ENCODE measurements around the gene NCF4.

NCF4 gene

DNA sequence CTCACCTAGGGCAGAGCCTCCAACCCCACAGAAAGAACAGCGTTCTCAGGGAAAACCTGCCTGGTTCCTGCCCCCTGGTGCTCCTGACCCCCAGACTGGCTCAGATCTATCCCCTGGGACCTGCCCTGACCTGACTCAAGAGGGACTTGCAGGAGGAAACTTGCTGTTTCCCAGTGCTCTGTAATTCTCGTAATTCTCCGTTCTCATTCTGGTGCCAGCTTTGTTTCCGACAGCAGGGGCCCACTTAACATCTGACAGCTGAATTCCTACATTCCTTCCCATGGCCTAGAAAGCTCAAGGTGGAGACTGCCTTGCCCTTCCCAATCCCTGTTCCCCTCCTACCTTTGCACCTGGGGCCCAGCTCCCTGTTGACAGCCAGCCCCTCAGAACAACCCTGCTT, 40.1 kb downstream of the NCF4 start:
- Histone ChIP-seq H3K9me3 (ENCODE audit: control insufficient read depth, insufficient read depth, low read depth, low read length) (no peaks in the 10 kb centered on the region), H3K4me1 (ENCODE audit: control insufficient read depth, insufficient read depth, low read length) (no peaks in the 10 kb centered on the region), H3K4me3 (ENCODE audit: low read depth, low read length) (no peak overlapping the region), H3K36me3 (ENCODE audit: control insufficient read depth in 2 of 2, insufficient read depth in 1 of 2, low read length in 2 of 2) (no peaks in the 10 kb centered on the region), H3K27ac (ENCODE audit: extremely low read depth, low read depth, low read length) (no peak overlapping the region)
- TF ChIP-seq GLIS1 (tag by site-specific recombination; IDR thresholded peaks at IDR 0.05), result peak; percentile 43; the same call in 1 of the 2 replicates
- no peak for TF ChIP-seq ZNF121 (tag by site-specific recombination; IDR thresholded peaks at IDR 0.05)
- CTCF ChIA-PET, result interaction anchor here (1.6 kb wide), 1 partner anchor 45 kb away, joined by 9 read pairs; no protein-coding TSS in a partner anchor
- POLR2A ChIA-PET, result no interaction called here

DNA sequence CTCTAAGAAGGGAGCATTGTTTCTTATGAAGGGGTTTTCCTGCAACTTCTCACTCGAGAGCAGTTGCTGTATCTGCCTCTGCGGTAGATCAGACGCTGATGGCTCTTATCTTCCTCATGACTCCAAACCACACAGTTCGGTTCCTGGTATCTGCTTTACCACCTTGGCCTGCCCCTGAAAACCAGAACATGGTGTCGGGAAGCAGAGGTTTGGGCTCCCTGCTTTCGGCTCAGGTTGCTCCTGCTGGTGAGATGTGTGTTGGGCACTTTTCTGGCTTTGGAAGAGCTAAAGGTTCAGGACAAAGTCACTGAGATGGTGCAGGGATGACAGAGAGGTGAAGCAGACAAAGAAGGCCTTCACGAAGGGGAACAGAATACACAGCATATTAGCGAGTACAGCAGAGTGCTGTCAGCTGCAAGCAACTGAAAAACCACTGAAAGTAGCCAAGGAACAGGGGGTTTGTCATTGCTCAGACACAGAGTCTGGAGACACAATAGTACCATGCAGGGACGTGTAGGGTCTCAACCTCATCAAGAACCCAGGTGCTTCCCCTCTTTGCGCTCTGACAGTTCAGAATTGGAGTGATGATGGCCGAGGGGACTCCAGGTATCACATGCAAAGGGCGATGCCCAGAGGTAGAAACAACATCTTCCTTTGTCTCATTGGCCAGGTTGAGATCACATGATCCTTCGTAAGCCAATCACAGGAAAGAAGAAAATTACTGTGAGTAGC, 40.8 kb downstream of the NCF4 start:
- POLR2A ChIA-PET, result no interaction called here
- TF ChIP-seq, protein P1, sequence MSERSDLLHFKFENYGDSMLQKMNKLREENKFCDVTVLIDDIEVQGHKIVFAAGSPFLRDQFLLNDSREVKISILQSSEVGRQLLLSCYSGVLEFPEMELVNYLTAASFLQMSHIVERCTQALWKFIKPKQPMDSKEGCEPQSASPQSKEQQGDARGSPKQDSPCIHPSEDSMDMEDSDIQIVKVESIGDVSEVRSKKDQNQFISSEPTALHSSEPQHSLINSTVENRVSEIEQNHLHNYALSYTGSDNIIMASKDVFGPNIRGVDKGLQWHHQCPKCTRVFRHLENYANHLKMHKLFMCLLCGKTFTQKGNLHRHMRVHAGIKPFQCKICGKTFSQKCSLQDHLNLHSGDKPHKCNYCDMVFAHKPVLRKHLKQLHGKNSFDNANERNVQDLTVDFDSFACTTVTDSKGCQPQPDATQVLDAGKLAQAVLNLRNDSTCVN (tag by site-specific recombination; optimal IDR thresholded peaks at IDR 0.05), result no peak
- TF ChIP-seq ZNF223 (tag by site-specific recombination; IDR thresholded peaks at IDR 0.05) (no peak), ZNF48 (tag by site-specific recombination; IDR thresholded peaks at IDR 0.05) (no peak), ZNF423 (tag by site-specific recombination; IDR thresholded peaks at IDR 0.05) (no peak)
- Histone ChIP-seq H3K4me3 (ENCODE audit: low read depth, low read length) (no peak overlapping the region), H3K9me3 (ENCODE audit: control insufficient read depth, insufficient read depth, low read depth, low read length) (no peaks in the 10 kb centered on the region), H3K4me1 (ENCODE audit: control insufficient read depth, insufficient read depth, low read length) (no peaks in the 10 kb centered on the region), H3K27ac (ENCODE audit: extremely low read depth, low read depth, low read length) (no peak overlapping the region), H3K36me3 (ENCODE audit: control insufficient read depth in 2 of 2, insufficient read depth in 1 of 2, low read length in 2 of 2) (no peaks in the 10 kb centered on the region)
- CTCF ChIA-PET, result interaction anchor here (1.6 kb wide), 1 partner anchor 45 kb away, joined by 9 read pairs; no protein-coding TSS in a partner anchor

DNA sequence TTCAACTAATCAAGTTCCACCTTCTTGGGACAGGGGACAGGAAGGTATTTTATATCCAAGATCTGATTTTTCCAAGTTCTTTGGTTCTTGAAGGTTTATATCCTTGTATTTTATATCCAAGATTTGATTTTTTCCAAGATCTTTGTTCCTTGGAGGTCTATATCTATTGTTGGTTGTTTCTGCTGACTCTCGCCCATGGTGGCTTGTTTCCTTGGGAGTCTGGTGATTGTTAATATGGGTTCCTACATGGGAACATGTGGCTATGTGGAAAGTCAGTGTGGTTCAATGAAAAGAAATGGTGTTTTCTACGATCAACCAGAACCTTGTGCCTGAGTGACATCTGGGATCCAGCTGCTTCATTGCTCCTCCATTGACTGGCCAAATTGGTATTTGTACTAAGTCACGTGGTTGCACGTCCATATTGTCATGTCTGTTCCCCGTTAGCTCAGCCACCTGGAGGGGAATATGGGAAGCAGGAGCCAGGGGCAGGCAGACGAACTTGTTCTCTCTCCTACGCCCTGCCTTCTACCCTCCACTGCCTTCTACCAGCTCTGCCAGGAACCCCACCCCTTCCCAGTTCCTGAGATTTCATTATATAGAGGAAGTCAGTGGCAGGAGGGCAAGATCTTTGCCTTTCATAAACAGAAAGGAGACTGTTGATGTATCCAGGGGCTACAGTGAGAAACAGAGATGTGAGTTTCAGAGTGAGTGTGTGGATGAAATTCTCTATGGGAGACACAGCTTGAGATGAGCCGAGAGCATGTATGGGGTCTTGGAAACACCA, 41.5 kb downstream of the NCF4 start:
- ChIA-PET CTCF (interaction anchor here (0.7 to 1.6 kb wide), 2 partner anchors 46 to 272 kb away, joined by 3 to 9 read pairs; no protein-coding TSS in a partner anchor), POLR2A (no interaction called here)
- Histone ChIP-seq H3K27ac (ENCODE audit: extremely low read depth, low read depth, low read length) (no peak overlapping the region), H3K4me3 (ENCODE audit: low read depth, low read length) (no peak overlapping the region), H3K36me3 (ENCODE audit: control insufficient read depth in 2 of 2, insufficient read depth in 1 of 2, low read length in 2 of 2) (no peaks in the 10 kb centered on the region), H3K9me3 (ENCODE audit: control insufficient read depth, insufficient read depth, low read depth, low read length) (no peaks in the 10 kb centered on the region), H3K4me1 (ENCODE audit: control insufficient read depth, insufficient read depth, low read length) (no peaks in the 10 kb centered on the region)
- TF ChIP-seq OSR2 (tag by site-specific recombination; IDR thresholded peaks at IDR 0.05) (no peak), ZNF391 (tag by site-specific recombination; IDR thresholded peaks at IDR 0.05; ENCODE audit: borderline replicate concordance, low read depth) (no peak), KLF1 (tag by site-specific recombination; IDR thresholded peaks at IDR 0.05) (no peak), ZNF133 (tag by site-specific recombination; IDR thresholded peaks at IDR 0.05) (no peak), ZXDB (tag by site-specific recombination; IDR thresholded peaks at IDR 0.05) (no peak)
- TF ChIP-seq, protein P2, sequence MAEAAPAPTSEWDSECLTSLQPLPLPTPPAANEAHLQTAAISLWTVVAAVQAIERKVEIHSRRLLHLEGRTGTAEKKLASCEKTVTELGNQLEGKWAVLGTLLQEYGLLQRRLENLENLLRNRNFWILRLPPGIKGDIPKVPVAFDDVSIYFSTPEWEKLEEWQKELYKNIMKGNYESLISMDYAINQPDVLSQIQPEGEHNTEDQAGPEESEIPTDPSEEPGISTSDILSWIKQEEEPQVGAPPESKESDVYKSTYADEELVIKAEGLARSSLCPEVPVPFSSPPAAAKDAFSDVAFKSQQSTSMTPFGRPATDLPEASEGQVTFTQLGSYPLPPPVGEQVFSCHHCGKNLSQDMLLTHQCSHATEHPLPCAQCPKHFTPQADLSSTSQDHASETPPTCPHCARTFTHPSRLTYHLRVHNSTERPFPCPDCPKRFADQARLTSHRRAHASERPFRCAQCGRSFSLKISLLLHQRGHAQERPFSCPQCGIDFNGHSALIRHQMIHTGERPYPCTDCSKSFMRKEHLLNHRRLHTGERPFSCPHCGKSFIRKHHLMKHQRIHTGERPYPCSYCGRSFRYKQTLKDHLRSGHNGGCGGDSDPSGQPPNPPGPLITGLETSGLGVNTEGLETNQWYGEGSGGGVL (tag by site-specific recombination; IDR thresholded peaks at IDR 0.05), result no peak
- TF ChIP-seq, protein P3, sequence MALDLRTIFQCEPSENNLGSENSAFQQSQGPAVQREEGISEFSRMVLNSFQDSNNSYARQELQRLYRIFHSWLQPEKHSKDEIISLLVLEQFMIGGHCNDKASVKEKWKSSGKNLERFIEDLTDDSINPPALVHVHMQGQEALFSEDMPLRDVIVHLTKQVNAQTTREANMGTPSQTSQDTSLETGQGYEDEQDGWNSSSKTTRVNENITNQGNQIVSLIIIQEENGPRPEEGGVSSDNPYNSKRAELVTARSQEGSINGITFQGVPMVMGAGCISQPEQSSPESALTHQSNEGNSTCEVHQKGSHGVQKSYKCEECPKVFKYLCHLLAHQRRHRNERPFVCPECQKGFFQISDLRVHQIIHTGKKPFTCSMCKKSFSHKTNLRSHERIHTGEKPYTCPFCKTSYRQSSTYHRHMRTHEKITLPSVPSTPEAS (tag by site-specific recombination; IDR thresholded peaks at IDR 0.05), result no peak

All from HEK293 (cell line).